Dermis lymphatic vessel endothelial cell (primary cell): ENCODE measurements around the gene RAB7B. TPM values are rescaled to one million over a fixed set of nuclear protein-coding genes. Genes with fewer than 3 reads are reported as not detected.

ENCODE experiments used
- total RNA-seq: library from RNA; depleted of rRNA; stranded (reverse); fragments of >200 nt; gene quantifications from 2 replicates; pipeline ENCODE4 v1.2.1, GENCODE V29; 2014

Gene RAB7B, protein sequence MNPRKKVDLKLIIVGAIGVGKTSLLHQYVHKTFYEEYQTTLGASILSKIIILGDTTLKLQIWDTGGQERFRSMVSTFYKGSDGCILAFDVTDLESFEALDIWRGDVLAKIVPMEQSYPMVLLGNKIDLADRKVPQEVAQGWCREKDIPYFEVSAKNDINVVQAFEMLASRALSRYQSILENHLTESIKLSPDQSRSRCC
- total RNA-seq, result under 0.01 TPM in 1 of 2 replicates, not detected in the other

DNA sequence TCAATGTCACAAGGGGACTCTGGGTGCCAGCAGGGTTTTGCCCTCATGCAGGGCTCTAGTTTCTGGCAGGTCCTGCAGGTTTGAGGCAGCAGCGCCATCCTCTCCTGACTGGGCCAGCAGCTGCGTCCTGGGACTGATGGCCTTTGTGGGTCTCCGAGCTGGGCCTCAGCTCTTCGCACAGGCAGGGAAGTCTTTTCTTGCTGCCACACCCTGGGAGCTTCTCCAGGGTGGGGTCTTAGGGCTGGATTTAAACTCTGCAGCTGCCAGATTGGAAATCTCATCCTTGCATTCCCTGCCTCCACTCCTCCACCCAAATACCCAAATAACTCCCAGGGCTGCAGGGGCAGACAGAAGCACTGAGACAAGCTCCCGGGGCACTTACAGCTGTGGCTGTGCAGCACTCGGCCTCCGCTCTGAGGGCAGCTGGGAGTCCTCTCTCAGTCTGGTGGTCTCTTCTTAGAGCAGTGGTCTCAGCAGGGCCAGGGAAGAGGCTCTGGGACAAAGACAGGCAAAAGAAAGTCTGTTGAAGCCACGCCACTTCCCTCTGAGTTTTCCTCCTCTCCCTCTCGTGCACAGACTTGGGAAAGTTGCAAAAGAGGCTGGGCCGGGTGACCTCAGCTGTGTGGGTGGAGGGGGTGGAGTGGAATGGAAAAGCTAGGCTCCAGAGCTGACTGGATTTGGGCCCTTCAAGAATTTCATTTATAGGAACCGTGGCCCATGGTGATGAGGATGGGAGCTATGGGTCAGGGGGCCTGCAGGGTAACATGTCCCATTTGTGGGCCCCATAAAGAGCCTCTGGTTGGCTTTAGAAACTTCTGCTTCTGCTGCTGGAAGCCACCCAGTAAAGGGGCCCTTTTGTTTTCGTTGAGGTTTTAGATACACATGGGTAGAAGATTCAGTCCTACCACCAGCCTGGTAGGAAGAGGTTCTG, at the start of gene RAB7B:
TSS of gene RAB7B (minus strand) at position 525 of the 931 bp plus-strand sequence. CDS start 9,260 bp downstream, outside the sequence.

GRCh38 chr1:206023695-206024094, 20.5 kb upstream of the RAB7B start, which contains the start of gene CTSE:
TSS of gene CTSE (minus strand) at chr1:206023895. CDS start at chr1:206023791, 104 bp downstream.

DNA sequence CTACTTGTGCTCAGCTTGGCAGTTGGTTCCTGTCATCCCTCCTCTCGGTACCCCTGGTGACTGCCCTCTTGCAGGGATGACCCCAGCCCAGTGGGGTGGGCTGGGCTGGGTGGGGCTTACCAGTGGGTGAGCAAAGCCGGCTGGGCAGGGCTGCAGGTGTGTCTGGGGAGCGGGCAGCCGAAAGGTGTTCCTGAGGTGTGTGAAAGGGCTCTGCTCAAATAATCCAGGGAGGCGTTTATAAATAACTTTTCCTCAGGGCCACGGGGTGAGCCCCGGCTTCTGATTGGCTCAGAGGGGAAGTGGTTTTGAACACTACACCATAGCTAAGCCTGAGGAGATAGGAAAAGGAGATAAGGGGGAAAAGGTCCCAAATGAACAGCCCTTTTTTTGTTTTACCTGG, 60.0 kb downstream of the RAB7B start, which contains the start of gene SLC26A9:
TSS of gene SLC26A9 (minus strand) at position 212 of the 400 bp plus-strand sequence. CDS start 7,636 bp downstream, outside the sequence.

Other genes with a start within 250 kb of the RAB7B start
- 22.2 and 25.4 TPM in 2 replicates for gene RAB29, start 227.9 kb downstream of the RAB7B start, total RNA-seq
- 9.1 and 10.7 TPM in 2 replicates for gene SLC41A1, start 190.2 kb downstream of the RAB7B start, total RNA-seq
- 0.22 and 0.26 TPM in 2 replicates for gene PM20D1, start 153.3 kb downstream of the RAB7B start, total RNA-seq
- not detected in 2 replicates for gene SLC26A9, start 59.9 kb downstream of the RAB7B start, total RNA-seq
- gene CTSE, start 20.5 kb upstream of the RAB7B start, total RNA-seq, result not detected in 2 replicates
- gene RHEX, start 49.8 kb upstream of the RAB7B start, total RNA-seq, result not detected in 2 replicates
- not detected in 2 replicates for gene AVPR1B, start 114.0 kb upstream of the RAB7B start, total RNA-seq
- gene FAM72A, start 199.4 kb upstream of the RAB7B start, total RNA-seq, result 4.6 and 6.3 TPM in 2 replicates
- gene SRGAP2, start 200.1 kb upstream of the RAB7B start, total RNA-seq, result 59.2 and 85.1 TPM in 2 replicates